ENCODE measurements around the gene ATF6.

ATF6 gene

GRCh38 chr1:162007466-162007865 lies 241.3 kb downstream of the ATF6 start:
- TF ChIP-seq CTCF (IDR thresholded peaks at IDR 0.05; ENCODE audit: low read depth, low read length) = no peak
- DNase-seq (ENCODE audit: extremely low read depth, low read depth) = no peak

GRCh38 chr1:162008799-162009198 lies 242.7 kb downstream of the ATF6 start:
- TF ChIP-seq CTCF (IDR thresholded peaks at IDR 0.05; ENCODE audit: low read depth, low read length) = no peak
- no peak for DNase-seq (ENCODE audit: extremely low read depth, low read depth)

GRCh38 chr1:162009501-162010174 lies 243.5 kb downstream of the ATF6 start:
- DNase-seq (ENCODE audit: extremely low read depth, low read depth) = no peak
- TF ChIP-seq CTCF (IDR thresholded peaks at IDR 0.05; ENCODE audit: low read depth, low read length) = no peak

GRCh38 chr1:162010175-162010506 lies 244.0 kb downstream of the ATF6 start:
- no peak for TF ChIP-seq CTCF (IDR thresholded peaks at IDR 0.05; ENCODE audit: low read depth, low read length)
- no peak for DNase-seq (ENCODE audit: extremely low read depth, low read depth)

- no peak for DNase-seq (ENCODE audit: extremely low read depth, low read depth)
- no peak for TF ChIP-seq CTCF (IDR thresholded peaks at IDR 0.05; ENCODE audit: low read depth, low read length)
These were observed 245.4 kb downstream of the ATF6 start for GRCh38 chr1:162011337-162012012.

- no peak for DNase-seq (ENCODE audit: extremely low read depth, low read depth)
- no peak for TF ChIP-seq CTCF (IDR thresholded peaks at IDR 0.05; ENCODE audit: low read depth, low read length)
These were observed 247.2 kb downstream of the ATF6 start for GRCh38 chr1:162013289-162013688.
